HepG2 (cell line): Measurements from ENCODE around the gene MXRA8. TPM values are rescaled to one million over a fixed set of nuclear protein-coding genes. Genes with fewer than 3 reads are reported as not detected.

Source experiments
- AGO2 ChIP-seq: fragments of 200-400 bp; formaldehyde crosslinking; optimal IDR thresholded peaks from 2 replicates; pipeline ENCODE3; 2017; ENCODE audit warnings: mild to moderate bottlenecking, low read depth, low read length, moderate library complexity
- FOSL1 ChIP-seq: sonication (generic); formaldehyde crosslinking; IDR thresholded peaks from 2 replicates; pipeline ENCODE4 v1.9.0; 2021; ENCODE audit warnings: missing genetic modification reagents, borderline replicate concordance
- KDM1A ChIP-seq: IDR thresholded peaks from 2 replicates; pipeline ENCODE4 v1.6.1; 2016; ENCODE audit warnings: missing compliant biosample characterization
- PCBP1 ChIP-seq: fragments of 200-400 bp; formaldehyde crosslinking; IDR thresholded peaks from 2 replicates; pipeline ENCODE4 v1.6.1; 2017; ENCODE audit warnings: mild to moderate bottlenecking, low read depth, low read length, borderline replicate concordance
- POLR2AphosphoS2 ChIP-seq: IDR thresholded peaks from 2 replicates; pipeline ENCODE4 v1.6.1; 2011; ENCODE audit warnings: low read depth, low read length, improper control_type of control experiment
- POLR2G ChIP-seq: fragments of 200-400 bp; formaldehyde crosslinking; IDR thresholded peaks from 2 replicates; pipeline ENCODE4 v1.6.1; 2018; ENCODE audit warnings: mild to moderate bottlenecking, low read depth, low read length, moderate library complexity
- RFX5 ChIP-seq: IDR thresholded peaks from 2 replicates; pipeline ENCODE4 v1.6.1; 2011; ENCODE audit warnings: low read depth, low read length, improper control_type of control experiment
- ZFX ChIP-seq: sonication (generic); formaldehyde crosslinking; IDR thresholded peaks from 2 replicates; pipeline ENCODE4 v1.4.0; 2020; ENCODE audit warnings: mild to moderate bottlenecking, low read depth, missing genetic modification reagents, moderate library complexity
- ZNF446 ChIP-seq: sonication (generic); formaldehyde crosslinking; IDR thresholded peaks from 2 replicates; pipeline ENCODE4 v1.5.0; 2020; ENCODE audit warnings: mild to moderate bottlenecking, missing genetic modification reagents
- ZNF598 ChIP-seq: sonication (generic); formaldehyde crosslinking; IDR thresholded peaks from 2 replicates; pipeline ENCODE4 v1.5.1; 2020; ENCODE audit warnings: mild to moderate bottlenecking, missing genetic modification reagents, borderline replicate concordance
- ZNF615 ChIP-seq: sonication (generic); formaldehyde crosslinking; IDR thresholded peaks from 2 replicates; pipeline ENCODE4 v1.5.0; 2020; ENCODE audit warnings: mild to moderate bottlenecking, missing genetic modification reagents, borderline replicate concordance
- ZNF773 ChIP-seq: sonication (generic); formaldehyde crosslinking; IDR thresholded peaks from 2 replicates; pipeline ENCODE4 v1.4.0; 2020; ENCODE audit warnings: missing genetic modification reagents, borderline replicate concordance
- ZSCAN22 ChIP-seq: sonication (generic); formaldehyde crosslinking; IDR thresholded peaks from 2 replicates; pipeline ENCODE4 v1.4.0; 2020; ENCODE audit warnings: mild to moderate bottlenecking, missing genetic modification reagents
- polyA plus RNA-seq, 8 experiments: library from polyadenylated mRNA; depleted of rRNA in 3 of 8; stranded (reverse) in 7 of 8; unstranded in 1 of 8; fragments of >200 nt; fragmentation: Illumina TruSeq in 4 of 8; extraction: Trizol in 4 of 8; gene quantifications; 2 replicates each; pipeline versions ENCODE4 v1.2.1 to v1.2.3, GENCODE V29; 2011 to 2016; ENCODE audit warnings: low read depth in 4 of 8, missing spikeins in 1 of 8, mixed read lengths in 1 of 8; ENCODE audit not compliant: insufficient read depth in 1 of 8
- total RNA-seq, 5 experiments: library from RNA; depleted of rRNA; stranded (reverse); fragments of >200 nt; fragmentation: Illumina TruSeq; extraction: Trizol; gene quantifications; 2 replicates each; pipeline ENCODE4 v1.2.3, GENCODE V29; 2016; ENCODE audit warnings: low read depth in 1 of 5
- TF ChIP-seq, protein P1 (sequence below): sonication (generic); formaldehyde crosslinking; IDR thresholded peaks from 2 replicates; pipeline ENCODE4 v1.5.0; 2020; ENCODE audit warnings: mild to moderate bottlenecking, missing genetic modification reagents, borderline replicate concordance
- TF ChIP-seq, protein P2 (sequence below): sonication (generic); formaldehyde crosslinking; IDR thresholded peaks from 2 replicates; pipeline ENCODE4 v1.9.0; 2021; ENCODE audit warnings: mild to moderate bottlenecking, missing genetic modification reagents
- TF ChIP-seq, protein P3 (sequence below): IDR thresholded peaks from 2 replicates; pipeline ENCODE4 v1.6.1; 2016; ENCODE audit warnings: control low read depth
- TF ChIP-seq, protein P4 (sequence below): IDR thresholded peaks from 2 replicates; pipeline ENCODE4 v1.6.1; 2016
- TF ChIP-seq, protein P5 (sequence below): fragments of 450-650 bp; IDR thresholded peaks from 2 replicates; pipeline ENCODE4 v1.6.1; 2016

The MXRA8 gene
- total and polyA plus RNA-seq, 2 of the 13 experiments (the other 11 are each of a cell fraction or from before 2014, with no cell fraction given): 19.8 to 44.8 TPM

DNA sequence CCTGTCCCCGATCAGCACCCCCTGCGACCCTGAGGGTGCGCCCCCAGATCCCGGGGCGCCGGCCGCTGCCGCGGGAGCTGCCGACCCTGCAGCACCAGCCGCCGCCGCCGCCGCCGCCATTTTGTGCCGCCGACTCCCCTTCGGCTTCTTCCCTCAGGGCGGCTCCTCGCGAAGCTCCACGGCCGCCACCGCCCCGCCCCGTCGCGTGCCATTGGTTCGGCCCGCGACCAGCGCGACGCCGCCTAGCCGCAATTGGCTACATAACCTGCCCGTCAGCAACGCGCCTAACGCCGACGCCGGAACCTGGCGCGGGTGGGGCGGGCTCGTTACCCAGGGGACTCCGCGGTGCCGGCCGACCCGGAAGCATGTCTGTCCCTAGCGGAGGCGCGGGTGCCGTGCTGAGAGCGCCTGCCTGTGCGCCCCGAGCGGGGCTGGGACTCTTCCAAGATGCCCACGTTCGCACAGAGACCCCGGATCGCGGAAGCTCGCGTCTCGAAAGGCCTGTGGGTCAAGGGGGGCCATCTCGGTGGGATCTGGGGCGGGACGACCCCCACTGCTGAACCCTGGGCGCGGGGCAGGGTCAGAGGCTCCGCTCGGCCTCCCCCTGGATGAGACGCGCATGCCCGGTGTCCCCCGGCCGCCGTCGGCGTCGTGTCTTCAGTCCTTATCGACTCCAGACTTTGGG, 41.0 kb upstream of the MXRA8 start, which contains the start of gene CCNL2 (continued):
- TF ChIP-seq, protein P1, sequence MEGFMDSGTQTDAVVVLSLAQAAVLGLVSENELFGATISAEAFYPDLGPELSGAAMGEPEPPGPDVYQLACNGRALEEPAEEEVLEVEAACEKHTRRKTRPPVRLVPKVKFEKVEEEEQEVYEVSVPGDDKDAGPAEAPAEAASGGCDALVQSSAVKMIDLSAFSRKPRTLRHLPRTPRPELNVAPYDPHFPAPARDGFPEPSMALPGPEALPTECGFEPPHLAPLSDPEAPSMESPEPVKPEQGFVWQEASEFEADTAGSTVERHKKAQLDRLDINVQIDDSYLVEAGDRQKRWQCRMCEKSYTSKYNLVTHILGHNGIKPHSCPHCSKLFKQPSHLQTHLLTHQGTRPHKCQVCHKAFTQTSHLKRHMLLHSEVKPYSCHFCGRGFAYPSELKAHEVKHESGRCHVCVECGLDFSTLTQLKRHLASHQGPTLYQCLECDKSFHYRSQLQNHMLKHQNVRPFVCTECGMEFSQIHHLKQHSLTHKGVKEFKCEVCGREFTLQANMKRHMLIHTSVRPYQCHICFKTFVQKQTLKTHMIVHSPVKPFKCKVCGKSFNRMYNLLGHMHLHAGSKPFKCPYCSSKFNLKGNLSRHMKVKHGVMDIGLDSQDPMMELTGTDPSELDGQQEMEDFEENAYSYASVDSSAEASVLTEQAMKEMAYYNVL (CRISPR knock-in tag): 0 out of 2 replicates have a peak, but pooled peaks have one; percentile 13
- TF ChIP-seq, protein P2, sequence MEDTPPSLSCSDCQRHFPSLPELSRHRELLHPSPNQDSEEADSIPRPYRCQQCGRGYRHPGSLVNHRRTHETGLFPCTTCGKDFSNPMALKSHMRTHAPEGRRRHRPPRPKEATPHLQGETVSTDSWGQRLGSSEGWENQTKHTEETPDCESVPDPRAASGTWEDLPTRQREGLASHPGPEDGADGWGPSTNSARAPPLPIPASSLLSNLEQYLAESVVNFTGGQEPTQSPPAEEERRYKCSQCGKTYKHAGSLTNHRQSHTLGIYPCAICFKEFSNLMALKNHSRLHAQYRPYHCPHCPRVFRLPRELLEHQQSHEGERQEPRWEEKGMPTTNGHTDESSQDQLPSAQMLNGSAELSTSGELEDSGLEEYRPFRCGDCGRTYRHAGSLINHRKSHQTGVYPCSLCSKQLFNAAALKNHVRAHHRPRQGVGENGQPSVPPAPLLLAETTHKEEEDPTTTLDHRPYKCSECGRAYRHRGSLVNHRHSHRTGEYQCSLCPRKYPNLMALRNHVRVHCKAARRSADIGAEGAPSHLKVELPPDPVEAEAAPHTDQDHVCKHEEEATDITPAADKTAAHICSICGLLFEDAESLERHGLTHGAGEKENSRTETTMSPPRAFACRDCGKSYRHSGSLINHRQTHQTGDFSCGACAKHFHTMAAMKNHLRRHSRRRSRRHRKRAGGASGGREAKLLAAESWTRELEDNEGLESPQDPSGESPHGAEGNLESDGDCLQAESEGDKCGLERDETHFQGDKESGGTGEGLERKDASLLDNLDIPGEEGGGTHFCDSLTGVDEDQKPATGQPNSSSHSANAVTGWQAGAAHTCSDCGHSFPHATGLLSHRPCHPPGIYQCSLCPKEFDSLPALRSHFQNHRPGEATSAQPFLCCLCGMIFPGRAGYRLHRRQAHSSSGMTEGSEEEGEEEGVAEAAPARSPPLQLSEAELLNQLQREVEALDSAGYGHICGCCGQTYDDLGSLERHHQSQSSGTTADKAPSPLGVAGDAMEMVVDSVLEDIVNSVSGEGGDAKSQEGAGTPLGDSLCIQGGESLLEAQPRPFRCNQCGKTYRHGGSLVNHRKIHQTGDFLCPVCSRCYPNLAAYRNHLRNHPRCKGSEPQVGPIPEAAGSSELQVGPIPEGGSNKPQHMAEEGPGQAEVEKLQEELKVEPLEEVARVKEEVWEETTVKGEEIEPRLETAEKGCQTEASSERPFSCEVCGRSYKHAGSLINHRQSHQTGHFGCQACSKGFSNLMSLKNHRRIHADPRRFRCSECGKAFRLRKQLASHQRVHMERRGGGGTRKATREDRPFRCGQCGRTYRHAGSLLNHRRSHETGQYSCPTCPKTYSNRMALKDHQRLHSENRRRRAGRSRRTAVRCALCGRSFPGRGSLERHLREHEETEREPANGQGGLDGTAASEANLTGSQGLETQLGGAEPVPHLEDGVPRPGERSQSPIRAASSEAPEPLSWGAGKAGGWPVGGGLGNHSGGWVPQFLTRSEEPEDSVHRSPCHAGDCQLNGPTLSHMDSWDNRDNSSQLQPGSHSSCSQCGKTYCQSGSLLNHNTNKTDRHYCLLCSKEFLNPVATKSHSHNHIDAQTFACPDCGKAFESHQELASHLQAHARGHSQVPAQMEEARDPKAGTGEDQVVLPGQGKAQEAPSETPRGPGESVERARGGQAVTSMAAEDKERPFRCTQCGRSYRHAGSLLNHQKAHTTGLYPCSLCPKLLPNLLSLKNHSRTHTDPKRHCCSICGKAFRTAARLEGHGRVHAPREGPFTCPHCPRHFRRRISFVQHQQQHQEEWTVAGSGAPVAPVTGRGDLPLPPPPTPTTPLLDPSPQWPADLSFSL (CRISPR knock-in tag): no peak
- TF ChIP-seq RFX5 (no peak), FOSL1 (CRISPR knock-in tag) (no peak), ZNF773 (no peak), POLR2G (peak; percentile 90), ZFX (peak; percentile 82), AGO2 (peak; percentile 88), KDM1A (CRISPR knock-in tag) (no peak), ZNF446 (CRISPR knock-in tag) (0 out of 2 replicates have a peak, but pooled peaks have one; percentile 36), POLR2AphosphoS2 (no peak; the same call in 1 of the 2 replicates), ZSCAN22 (no peak), ZNF615 (CRISPR knock-in tag) (no peak), PCBP1 (peak; percentile 28; the same call in 1 of the 2 replicates), ZNF598 (CRISPR knock-in tag) (no peak; the same call in 1 of the 2 replicates)
- TF ChIP-seq, protein P3, sequence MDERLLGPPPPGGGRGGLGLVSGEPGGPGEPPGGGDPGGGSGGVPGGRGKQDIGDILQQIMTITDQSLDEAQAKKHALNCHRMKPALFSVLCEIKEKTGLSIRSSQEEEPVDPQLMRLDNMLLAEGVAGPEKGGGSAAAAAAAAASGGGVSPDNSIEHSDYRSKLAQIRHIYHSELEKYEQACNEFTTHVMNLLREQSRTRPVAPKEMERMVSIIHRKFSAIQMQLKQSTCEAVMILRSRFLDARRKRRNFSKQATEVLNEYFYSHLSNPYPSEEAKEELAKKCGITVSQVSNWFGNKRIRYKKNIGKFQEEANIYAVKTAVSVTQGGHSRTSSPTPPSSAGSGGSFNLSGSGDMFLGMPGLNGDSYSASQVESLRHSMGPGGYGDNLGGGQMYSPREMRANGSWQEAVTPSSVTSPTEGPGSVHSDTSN: peak; percentile 96
- TF ChIP-seq, protein P4, sequence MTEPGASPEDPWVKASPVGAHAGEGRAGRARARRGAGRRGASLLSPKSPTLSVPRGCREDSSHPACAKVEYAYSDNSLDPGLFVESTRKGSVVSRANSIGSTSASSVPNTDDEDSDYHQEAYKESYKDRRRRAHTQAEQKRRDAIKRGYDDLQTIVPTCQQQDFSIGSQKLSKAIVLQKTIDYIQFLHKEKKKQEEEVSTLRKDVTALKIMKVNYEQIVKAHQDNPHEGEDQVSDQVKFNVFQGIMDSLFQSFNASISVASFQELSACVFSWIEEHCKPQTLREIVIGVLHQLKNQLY (CRISPR knock-in tag): no peak
- TF ChIP-seq, protein P5, sequence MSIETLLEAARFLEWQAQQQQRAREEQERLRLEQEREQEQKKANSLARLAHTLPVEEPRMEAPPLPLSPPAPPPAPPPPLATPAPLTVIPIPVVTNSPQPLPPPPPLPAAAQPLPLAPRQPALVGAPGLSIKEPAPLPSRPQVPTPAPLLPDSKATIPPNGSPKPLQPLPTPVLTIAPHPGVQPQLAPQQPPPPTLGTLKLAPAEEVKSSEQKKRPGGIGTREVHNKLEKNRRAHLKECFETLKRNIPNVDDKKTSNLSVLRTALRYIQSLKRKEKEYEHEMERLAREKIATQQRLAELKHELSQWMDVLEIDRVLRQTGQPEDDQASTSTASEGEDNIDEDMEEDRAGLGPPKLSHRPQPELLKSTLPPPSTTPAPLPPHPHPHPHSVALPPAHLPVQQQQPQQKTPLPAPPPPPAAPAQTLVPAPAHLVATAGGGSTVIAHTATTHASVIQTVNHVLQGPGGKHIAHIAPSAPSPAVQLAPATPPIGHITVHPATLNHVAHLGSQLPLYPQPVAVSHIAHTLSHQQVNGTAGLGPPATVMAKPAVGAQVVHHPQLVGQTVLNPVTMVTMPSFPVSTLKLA: peak; percentile 66
